K562 (cell line): ENCODE data around the gene DYNC1I2. TPM values are rescaled to one million over a fixed set of nuclear protein-coding genes. Genes with fewer than 3 reads are reported as not detected.

Source experiments
- ATAC-seq: fragments of 200-7000 bp; cut with Tn5 transposase; 3 replicates; pipeline ENCODE4 v1.9.1; 2020; ENCODE audit warnings: moderate library complexity
- BruUV-seq: library from RNA; stranded (reverse); fragments of 400-500 nt; replicated peaks from 2 replicates; lab custom pipeline; 2021; lab: Mats Ljungman, UMichigan
- CTCF ChIA-PET: fragments of 300-600 bp; formaldehyde crosslinking; extraction: SDS; loops from one replicate; lab custom pipeline; 2021; ENCODE audit warnings: low intra/inter-chr PET ratio; lab: Yijun Ruan, JAX
- POLR2A ChIA-PET: fragments of 300-600, 350-650 bp; sonication (Branson Sonifier 250); formaldehyde crosslinking; extraction: SDS; loops from one replicate; lab custom pipeline; 2021; ENCODE audit warnings: antibody characterized with exemption, inconsistent platforms; lab: Yijun Ruan, JAX
- DNase-seq, 4 experiments: peaks; one replicate each; pipeline versions ENCODE4 v3.0.0 to v3.0.0-alpha.2; 2011 to 2018; ENCODE audit warnings: low spot score in 3 of 4, mixed read lengths in 3 of 4; ENCODE audit errors: extremely low read depth in 1 of 4
- FAIRE-seq: peaks from 2 replicates; lab custom pipeline; 2011; peaks lifted over from hg19 to GRCh38; lab: Jason Lieb, UNC
- H2AFZ ChIP-seq: 2 replicates; pipeline ENCODE4 v1.6.0; 2011; ENCODE audit warnings: low read depth, low read length, control low read depth, inconsistent platforms
- H3K27ac ChIP-seq: fragments of 200-600 bp; 3 replicates; pipeline ENCODE4 v1.8.0; 2011; ENCODE audit warnings: low read depth, mild to moderate bottlenecking, control low read depth, inconsistent platforms, low read length, moderate library complexity, mixed read lengths; ENCODE audit errors: extremely low read depth
- H3K27me3 ChIP-seq, 2 experiments: fragments of 300-600 bp in 1 of 2; 2 replicates in 1 of 2; 3 replicates in 1 of 2; pipeline versions ENCODE4 v1.6.0 to v1.8.0; 2011; ENCODE audit warnings: inconsistent platforms in 2 of 2, low read length in 2 of 2, mild to moderate bottlenecking in 1 of 2, mixed read lengths in 1 of 2, moderate library complexity in 1 of 2; ENCODE audit not compliant: control insufficient read depth in 2 of 2, insufficient read depth in 2 of 2
- H3K36me3 ChIP-seq: fragments of 300-600 bp; 3 replicates; pipeline ENCODE4 v1.8.0; 2011; ENCODE audit warnings: mild to moderate bottlenecking, low read length, inconsistent platforms; ENCODE audit not compliant: control insufficient read depth, insufficient read depth
- H3K4me1 ChIP-seq, 2 experiments: fragments of 200-600 bp in 1 of 2; replicated peaks in 1 of 2; 2 replicates in 1 of 2; 3 replicates in 1 of 2; pipeline versions ENCODE4 v1.5.1 to v1.8.0; 2011; ENCODE audit warnings: inconsistent platforms in 2 of 2, low read length in 2 of 2, mild to moderate bottlenecking in 1 of 2, mixed read lengths in 1 of 2, moderate library complexity in 1 of 2; ENCODE audit not compliant: control insufficient read depth in 2 of 2, insufficient read depth in 2 of 2
- H3K4me2 ChIP-seq: 2 replicates; pipeline ENCODE4 v1.6.1; 2011; ENCODE audit warnings: low read length, control low read depth, inconsistent platforms, mixed read lengths; ENCODE audit not compliant: insufficient read depth
- H3K4me3 ChIP-seq: fragments of 200-600 bp; sonication (generic), shearing (Covaris generic); 2 replicates; pipeline ENCODE4 v1.5.1; 2016; ENCODE audit warnings: control low read depth, inconsistent platforms
- H3K79me2 ChIP-seq: fragments of 200-600 bp; 3 replicates; pipeline ENCODE4 v1.8.0; 2011; ENCODE audit warnings: low read length, inconsistent platforms; ENCODE audit not compliant: control insufficient read depth, insufficient read depth
- H3K9ac ChIP-seq, 2 experiments: 2 replicates each; pipeline versions ENCODE4 v1.6.0 to v1.6.1; 2011; ENCODE audit warnings: low read depth in 2 of 2, low read length in 2 of 2, control low read depth in 1 of 2, inconsistent platforms in 1 of 2, mild to moderate bottlenecking in 1 of 2, mixed read lengths in 1 of 2; ENCODE audit not compliant: insufficient read depth in 1 of 2
- H3K9me1 ChIP-seq: one replicate; pipeline ENCODE4 v1.6.0; 2011; ENCODE audit warnings: inconsistent platforms, mild to moderate bottlenecking, low read length, moderate library complexity; ENCODE audit not compliant: control insufficient read depth, insufficient read depth
- H3K9me3 ChIP-seq: replicated peaks from 2 replicates; pipeline ENCODE4 v1.5.1; 2011; ENCODE audit warnings: low read depth, low read length, inconsistent platforms; ENCODE audit not compliant: control insufficient read depth, insufficient read depth
- H4K20me1 ChIP-seq: replicated peaks from 2 replicates; pipeline ENCODE4 v1.6.1; 2011; ENCODE audit warnings: low read length, inconsistent platforms, mixed read lengths; ENCODE audit not compliant: control insufficient read depth, insufficient read depth
- BHLHE40 ChIP-seq: IDR thresholded peaks from 2 replicates; pipeline ENCODE4 v1.6.1; 2011; ENCODE audit warnings: low read length, improper control_type of control experiment
- CBFA2T3 ChIP-seq: fragments of 450-650 bp; IDR thresholded peaks from 2 replicates; pipeline ENCODE4 v1.6.1; 2017
- FOS ChIP-seq: IDR thresholded peaks from 3 replicates; pipeline ENCODE4 v1.6.1; 2011; ENCODE audit not compliant: insufficient read length; ENCODE audit errors: extremely low read depth
- KAT7 ChIP-seq: sonication (generic); formaldehyde crosslinking; IDR thresholded peaks from 2 replicates; pipeline ENCODE4 v1.8.0; 2022; ENCODE audit warnings: missing genetic modification reagents, mild to moderate bottlenecking, borderline replicate concordance
- NCOA6 ChIP-seq: fragments of 450-650 bp; IDR thresholded peaks from 2 replicates; pipeline ENCODE4 v1.6.1; 2017; ENCODE audit warnings: mild to moderate bottlenecking
- SREBF1 ChIP-seq: fragments of 150-350 bp; IDR thresholded peaks from 2 replicates; pipeline ENCODE4 v1.6.1; 2014; ENCODE audit warnings: antibody characterized with exemption, low read depth, low read length, borderline replicate concordance
- ZBTB8A ChIP-seq: fragments of 450-650 bp; IDR thresholded peaks from 2 replicates; pipeline ENCODE4 v1.6.1; 2018; ENCODE audit warnings: mild to moderate bottlenecking, moderate library complexity; ENCODE audit not compliant: partially characterized antibody
- ZNF583 ChIP-seq: fragments of 250-450 bp; sonication (Bioruptor Pico); IDR thresholded peaks from 2 replicates; pipeline ENCODE4 v1.4.0; 2020
- ZNF696 ChIP-seq: fragments of 250-450 bp; sonication (Bioruptor Pico); conservative IDR thresholded peaks from 2 replicates; pipeline ENCODE4 v1.4.0; 2020; ENCODE audit warnings: mild to moderate bottlenecking, moderate library complexity
- WGBS: fragments of 100-300 bp; shearing (Covaris generic); methylation state at CpG from one replicate; pipeline ENCODE4 v1.1.6; 2016; ENCODE audit warnings: low coverage, mixed read lengths; ENCODE audit not compliant: insufficient coverage; ENCODE audit errors: missing lambda C conversion rate; 5-methylcytosine and 5-hydroxymethylcytosine counted together
- in situ Hi-C: fragments of 300-500 bp; cut with MboI; formaldehyde crosslinking; loops from 4 replicates; pipeline ENCODE4 v1.15.0; 2018; ENCODE audit warnings: inconsistent platforms, mixed read lengths
- intact Hi-C: fragments of 100-400 bp; cut with micrococcal nuclease; formaldehyde crosslinking; loops from 2 replicates; pipeline ENCODE4 v1.14.2; 2022
- polyA plus RNA-seq, 8 experiments: library from polyadenylated mRNA; depleted of rRNA in 4 of 8; stranded (reverse) in 5 of 8; unstranded in 3 of 8; fragments of >200 nt; fragmentation: Nextera tagmentation in 2 of 8; fragmentation: Illumina TruSeq in 1 of 8; extraction: Ambion mirVana in 2 of 8; extraction: Trizol in 1 of 8; gene quantifications; 2 replicates each; pipeline versions ENCODE4 v1.2.1 to v1.2.3, GENCODE V29; 2011 to 2014; ENCODE audit warnings: inconsistent platforms in 1 of 8, missing spikeins in 1 of 8
- total RNA-seq, 7 experiments: library from RNA; depleted of rRNA in 6 of 7; stranded (reverse); fragments of >200 nt in 6 of 7; fragmentation: Illumina TruSeq in 2 of 7; extraction: Trizol in 2 of 7; gene quantifications; 2 replicates each; pipeline versions ENCODE4 v1.2.1 to v1.2.3, GENCODE V29; 2011 to 2021; ENCODE audit warnings: low replicate concordance in 1 of 7
- TF ChIP-seq, protein P1 (sequence below): fragments of 450-650 bp; formaldehyde crosslinking; conservative IDR thresholded peaks from 2 replicates; pipeline ENCODE4 v1.4.0; 2022; ENCODE audit warnings: mild to moderate bottlenecking, missing genetic modification characterization

Gene DYNC1I2
- total and polyA plus RNA-seq, 9 of the 15 experiments (the other 6 are each of a cell fraction or from before 2014, with no cell fraction given) = 59.1 to 204 (median 100) TPM

DNA sequence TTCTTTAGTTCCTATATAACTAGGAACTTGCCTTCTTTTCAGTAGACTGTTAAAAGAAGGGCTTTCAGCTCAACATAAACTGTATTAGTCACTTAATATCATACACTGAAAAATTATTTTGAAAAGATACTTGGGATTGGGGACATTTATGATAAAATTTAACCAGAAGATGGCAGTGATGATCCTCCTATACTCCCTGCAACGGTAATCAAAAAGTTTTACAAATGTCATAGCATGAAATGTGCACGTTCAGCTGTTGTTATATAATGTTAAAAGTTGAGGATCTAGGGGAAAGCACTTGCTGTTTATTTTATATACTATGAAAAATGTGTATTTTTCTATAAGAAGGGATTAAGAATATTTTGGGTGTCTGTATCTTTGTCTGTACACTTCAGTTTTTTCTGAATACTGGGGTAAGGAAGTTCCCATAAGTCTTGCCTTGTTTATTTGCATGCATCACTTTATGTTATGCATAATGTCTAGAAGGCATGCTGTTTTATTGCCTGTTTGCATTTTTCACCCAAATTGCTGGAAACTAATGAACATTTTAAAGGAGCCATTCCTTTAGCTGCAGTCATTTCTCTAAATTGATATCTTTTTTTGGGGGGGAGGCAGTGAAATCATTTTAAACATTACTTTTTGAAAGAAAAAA lies 19.0 kb downstream of the DYNC1I2 start (continued):
- no peak for TF ChIP-seq FOS

DNA sequence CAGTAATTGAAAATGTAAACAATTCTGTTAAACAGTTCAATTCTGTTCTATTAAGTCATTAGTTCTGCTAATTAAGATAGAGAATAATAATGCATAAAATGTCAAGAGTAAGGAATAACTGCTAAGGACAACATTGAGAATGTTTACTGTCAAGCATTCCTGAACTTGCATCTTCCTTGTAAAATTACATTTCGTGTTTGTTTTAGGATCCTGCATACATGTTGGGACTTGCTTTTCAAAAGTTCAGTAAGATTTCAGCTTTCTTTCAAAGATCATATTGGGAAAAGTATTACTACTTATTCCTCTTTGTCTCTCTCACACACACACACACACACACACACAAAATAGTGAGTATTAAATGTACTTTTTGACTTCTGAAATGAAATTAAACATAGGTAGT lies 20.5 kb downstream of the DYNC1I2 start:
- H3K4me3 ChIP-seq = no peak overlapping the region
- WGBS = 76% methylated on average over 1 of the region's 1 CpG
- no peaks in the 10 kb centered on the region for H3K9me1 ChIP-seq
- POLR2A ChIA-PET = interaction anchor here (0.6 to 1.2 kb wide), 6 partner anchors 9 to 107 kb away, joined by 3 to 5 read pairs (median 3); no protein-coding TSS in a partner anchor
- no TSS peak for BruUV-seq
- H3K4me2 ChIP-seq = no peak overlapping the region
- 0 out of 3 replicates have a peak, but pooled peaks cover 6% of the 10 kb centered on the region for H3K79me2 ChIP-seq
- DNase-seq = no peak
- no peak overlapping the region for H3K9ac ChIP-seq
- H3K27me3 ChIP-seq = no peaks in the 10 kb centered on the region
- in situ Hi-C loops = loop anchor here (5.0 kb wide), 1 partner anchor 400 kb away; no protein-coding TSS in a partner anchor
- H3K4me1 ChIP-seq = no peaks in the 10 kb centered on the region
- H3K9me3 ChIP-seq = no peaks in the 10 kb centered on the region
- H3K27ac ChIP-seq = no peak overlapping the region
- no peak for ATAC-seq
- FAIRE-seq = no peak
- intact Hi-C loops = loop anchor here (10.0 kb wide), 4 partner anchors 107 to 757 kb away; partner anchors contain the start of genes METAP1D and SLC25A12
- CTCF ChIA-PET = interaction anchor here (4.2 kb wide), 1 partner anchor 397 kb away, joined by 42 read pairs; the partner anchor contains the start of gene DLX2
- TF ChIP-seq BHLHE40 = no peak
- TF ChIP-seq NCOA6 = no peak
- no peak for TF ChIP-seq ZBTB8A
- no peak for TF ChIP-seq ZNF696
- TF ChIP-seq SREBF1 = no peak
- TF ChIP-seq KAT7 (CRISPR knock-in tag) = no peak
- TF ChIP-seq, protein P1, sequence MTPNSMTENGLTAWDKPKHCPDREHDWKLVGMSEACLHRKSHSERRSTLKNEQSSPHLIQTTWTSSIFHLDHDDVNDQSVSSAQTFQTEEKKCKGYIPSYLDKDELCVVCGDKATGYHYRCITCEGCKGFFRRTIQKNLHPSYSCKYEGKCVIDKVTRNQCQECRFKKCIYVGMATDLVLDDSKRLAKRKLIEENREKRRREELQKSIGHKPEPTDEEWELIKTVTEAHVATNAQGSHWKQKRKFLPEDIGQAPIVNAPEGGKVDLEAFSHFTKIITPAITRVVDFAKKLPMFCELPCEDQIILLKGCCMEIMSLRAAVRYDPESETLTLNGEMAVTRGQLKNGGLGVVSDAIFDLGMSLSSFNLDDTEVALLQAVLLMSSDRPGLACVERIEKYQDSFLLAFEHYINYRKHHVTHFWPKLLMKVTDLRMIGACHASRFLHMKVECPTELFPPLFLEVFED (CRISPR knock-in tag) = no peak
- TF ChIP-seq CBFA2T3 = no peak
- TF ChIP-seq ZNF583 = no peak
- H2AFZ ChIP-seq = no peak overlapping the region
- 0 out of 2 replicates have a peak, but pooled peaks cover 3% of the 10 kb centered on the region for H4K20me1 ChIP-seq
- H3K36me3 ChIP-seq = peaks cover 23% of the 10 kb centered on the region; the same call in 1 of the 3 replicates
